ENCODE measurements around the gene BORCS6. TPM values are rescaled to one million over a fixed set of nuclear protein-coding genes. Genes with fewer than 3 reads are reported as not detected.

BORCS6 gene
- total RNA-seq, 1 experiment from 2014 or later = 6.4 TPM

GRCh38 chr17:8155231-8155995, 34.6 kb downstream of the BORCS6 start:
- H3K9ac ChIP-seq (ENCODE audit: low read length) = peak overlapping the region; percentile 99
- peaks cover 48 to 94% of the 10 kb centered on the region in 2 experiments for H3K4me1 ChIP-seq (ENCODE audit: control insufficient read depth in 1 of 2, insufficient read depth in 2 of 2, low read length in 2 of 2)
- no peaks in the 10 kb centered on the region for H3K9me3 ChIP-seq (ENCODE audit: control insufficient read depth in 1 of 2, insufficient read depth in 1 of 2, low read depth in 1 of 2, low read length in 2 of 2)
- POLR2A ChIA-PET = interaction anchor here (1.2 to 9.4 kb wide), 4 partner anchors 17 to 71 kb away, joined by 3 to 95 read pairs (median 10); partner anchors contain the start of gene ALOXE3
- H3K36me3 ChIP-seq (ENCODE audit: control insufficient read depth in 1 of 2, insufficient read depth in 2 of 2, low read length in 2 of 2) = peaks cover 4 to 14% of the 10 kb centered on the region in 2 experiments; a peak in 3 of 4 replicates
- RAD21 ChIA-PET (ENCODE audit: low non-redundant PET in 1 of 2, low total read pairs in 2 of 2, uncharacterized antibody in 2 of 2, unreplicated experiment in 2 of 2) = no interaction called here
- peak overlapping the region; percentile 87 to 95 for H3K4me3 ChIP-seq (replicated peaks in 1 of 2; ENCODE audit: low read depth in 1 of 2, low read length in 2 of 2)
- CTCF ChIA-PET = interaction anchor here (1.2 kb wide), 1 partner anchor 16 kb away, joined by 4 read pairs; no protein-coding TSS in a partner anchor
- TF ChIP-seq SIN3A (IDR thresholded peaks at IDR 0.05; ENCODE audit: low read depth) (no peak), ATF3 (IDR thresholded peaks at IDR 0.05) (no peak), ZFX (IDR thresholded peaks at IDR 0.05) (no peak), EZH2phosphoT487 (IDR thresholded peaks at IDR 0.05; ENCODE audit: borderline replicate concordance) (no peak), TCF7L2 (IDR thresholded peaks at IDR 0.05; ENCODE audit: borderline replicate concordance, extremely low read depth, insufficient read depth, insufficient read length) (no peak), SP1 (IDR thresholded peaks at IDR 0.05; ENCODE audit: low read depth) (no peak), JUND (IDR thresholded peaks at IDR 0.05) (no peak), RAD21 (IDR thresholded peaks at IDR 0.05; ENCODE audit: low read depth) (no peak), CEBPB (IDR thresholded peaks at IDR 0.05; ENCODE audit: low read depth) (no peak)
- H3K79me2 ChIP-seq (ENCODE audit: insufficient read depth, low read length) = peaks cover 61% of the 10 kb centered on the region
- no peaks in the 10 kb centered on the region for H4K20me1 ChIP-seq (ENCODE audit: insufficient read depth)
- peak overlapping the region; percentile 100 for H3K4me2 ChIP-seq (ENCODE audit: low read length)
- H3K27me3 ChIP-seq (ENCODE audit: insufficient read depth, low read length) = no peaks in the 10 kb centered on the region
- BruUV-seq (replicated peaks) = TSS peak; percentile 59
- H2AFZ ChIP-seq (ENCODE audit: low read depth, low read length, poor library complexity, severe bottlenecking) = no peak overlapping the region
- no peaks in the 10 kb centered on the region for H3K9me2 ChIP-seq (ENCODE audit: insufficient read depth)
- no peak for DNase-seq (ENCODE audit: low read depth, low spot score)
- intact Hi-C loops (cut with micrococcal nuclease) = no loop called here
- ATAC-seq = no peak
- H3K27ac ChIP-seq (ENCODE audit: low read depth, low read length) = peak overlapping the region; percentile 56
